H1 (cell line): Measurements from ENCODE around the gene SLC2A13. TPM values are rescaled to one million over a fixed set of nuclear protein-coding genes. Genes with fewer than 3 reads are reported as not detected.

Experiments
- CTCF ChIA-PET: fragments of 300-600 bp; sonication (Branson Sonifier 250); formaldehyde crosslinking; loops from one replicate; lab custom pipeline; 2021; ENCODE audit not compliant: partially characterized antibody; lab: Charles Lee
- POLR2A ChIA-PET: fragments of 300-600 bp; sonication (Branson Sonifier 250); formaldehyde crosslinking; loops from one replicate; lab custom pipeline; 2021; ENCODE audit warnings: inconsistent platforms; ENCODE audit not compliant: partially characterized antibody; lab: Charles Lee
- DNase-seq, 2 experiments: peaks; one replicate each; pipeline versions ENCODE4 v3.0.0 to v3.0.0-alpha.2; 2010 to 2022; ENCODE audit warnings: low spot score in 2 of 2, low read depth in 1 of 2, mixed read lengths in 1 of 2
- FAIRE-seq: peaks from 2 replicates; lab custom pipeline; 2011; peaks lifted over from hg19 to GRCh38; lab: Jason Lieb, UNC
- H2AFZ ChIP-seq: 2 replicates; pipeline ENCODE4 v1.8.1; 2012; ENCODE audit warnings: low read length, inconsistent platforms
- H2AK5ac ChIP-seq: 2 replicates; pipeline ENCODE4 v1.6.1; 2013; ENCODE audit warnings: low read depth, low read length
- H2BK120ac ChIP-seq: replicated peaks from 2 replicates; pipeline ENCODE3; 2013; ENCODE audit warnings: low read depth, low read length, inconsistent platforms
- H2BK12ac ChIP-seq: 2 replicates; pipeline ENCODE4 v1.6.1; 2013; ENCODE audit warnings: low read depth, low read length
- H2BK15ac ChIP-seq: 2 replicates; pipeline ENCODE4 v1.6.1; 2013; ENCODE audit warnings: low read length
- H2BK20ac ChIP-seq: 2 replicates; pipeline ENCODE4 v1.6.1; 2013; ENCODE audit warnings: low read length
- H2BK5ac ChIP-seq: 2 replicates; pipeline ENCODE4 v1.6.1; 2013; ENCODE audit warnings: low read depth, low read length
- H3K14ac ChIP-seq: 2 replicates; pipeline ENCODE4 v1.6.1; 2013; ENCODE audit warnings: inconsistent platforms; ENCODE audit not compliant: insufficient read length
- H3K18ac ChIP-seq: 2 replicates; pipeline ENCODE4 v1.6.1; 2013; ENCODE audit warnings: low read length; ENCODE audit errors: extremely low read depth
- H3K23ac ChIP-seq: 2 replicates; pipeline ENCODE4 v1.6.1; 2013; ENCODE audit warnings: inconsistent platforms; ENCODE audit not compliant: insufficient read length
- H3K23me2 ChIP-seq: 2 replicates; pipeline ENCODE4 v1.6.1; 2013; ENCODE audit warnings: low read depth, low read length
- H3K27ac ChIP-seq: 2 replicates; pipeline ENCODE4 v1.6.1; 2011; ENCODE audit warnings: low read depth, low read length, inconsistent platforms
- H3K27me3 ChIP-seq, 4 experiments: replicated peaks in 1 of 4; 1 replicate in 1 of 4; 2 replicates in 3 of 4; pipeline versions ENCODE4 v1.6.1 to v1.8.1; 2011 to 2013; ENCODE audit warnings: low read length in 3 of 4, mild to moderate bottlenecking in 3 of 4, inconsistent platforms in 2 of 4, mixed read lengths in 2 of 4, moderate library complexity in 1 of 4; ENCODE audit not compliant: control insufficient read depth in 3 of 4, insufficient read depth in 3 of 4; ENCODE audit errors: extremely low read depth in 1 of 4
- H3K36me3 ChIP-seq, 4 experiments: 2 replicates each; pipeline versions ENCODE4 v1.6.1 to v1.8.1; 2011 to 2013; ENCODE audit warnings: mild to moderate bottlenecking in 4 of 4, low read length in 3 of 4, moderate library complexity in 2 of 4, control low read depth in 1 of 4, inconsistent platforms in 1 of 4; ENCODE audit not compliant: insufficient read depth in 4 of 4, control insufficient read depth in 2 of 4
- H3K4ac ChIP-seq: replicated peaks from 2 replicates; pipeline ENCODE3; 2013; ENCODE audit warnings: low read length, low read depth, mixed read lengths, inconsistent platforms; ENCODE audit not compliant: insufficient read length
- H3K4me1 ChIP-seq, 4 experiments: replicated peaks in 1 of 4; 1 replicate in 1 of 4; 2 replicates in 3 of 4; pipeline versions ENCODE4 v1.6.1 to v1.8.1; 2011 to 2013; ENCODE audit warnings: low read length in 3 of 4, inconsistent platforms in 2 of 4, mixed read lengths in 1 of 4; ENCODE audit not compliant: insufficient read depth in 4 of 4, control insufficient read depth in 3 of 4
- H3K4me2 ChIP-seq, 2 experiments: 2 replicates each; pipeline versions ENCODE4 v1.6.1 to v1.8.1; 2011 to 2013; ENCODE audit warnings: low read depth in 2 of 2, low read length in 2 of 2, control low read depth in 1 of 2, inconsistent platforms in 1 of 2, mild to moderate bottlenecking in 1 of 2; ENCODE audit not compliant: insufficient read depth in 1 of 2
- H3K4me3 ChIP-seq, 4 experiments: fragments of 200-600, 300-600 bp in 1 of 4; sonication (generic), shearing (Covaris generic), sonication (Bioruptor Twin) in 1 of 4; 2 replicates each; pipeline versions ENCODE4 v1.5.1 to v1.8.1; 2011 to 2016; ENCODE audit warnings: low read length in 4 of 4, low read depth in 3 of 4, control low read depth in 2 of 4, inconsistent platforms in 2 of 4, mild to moderate bottlenecking in 2 of 4, mixed read lengths in 1 of 4, moderate library complexity in 1 of 4; ENCODE audit not compliant: insufficient read depth in 2 of 4; ENCODE audit errors: extremely low read depth in 1 of 4
- H3K56ac ChIP-seq: replicated peaks from 2 replicates; pipeline ENCODE3; 2013; ENCODE audit warnings: low read depth, mild to moderate bottlenecking, mixed read lengths, low read length, inconsistent platforms; ENCODE audit not compliant: insufficient read length
- H3K79me1 ChIP-seq: 2 replicates; pipeline ENCODE4 v1.6.1; 2013; ENCODE audit warnings: low read depth, low read length, control low read depth
- H3K79me2 ChIP-seq, 2 experiments: 2 replicates each; pipeline versions ENCODE4 v1.6.1 to v1.8.1; 2012 to 2013; ENCODE audit warnings: low read length in 2 of 2, mild to moderate bottlenecking in 2 of 2, inconsistent platforms in 1 of 2; ENCODE audit not compliant: insufficient read depth in 2 of 2, control insufficient read depth in 1 of 2
- H3K9ac ChIP-seq, 4 experiments: replicated peaks in 1 of 4; 1 replicate in 1 of 4; 2 replicates in 3 of 4; pipeline versions ENCODE4 v1.6.1 to v1.8.1; 2011 to 2013; ENCODE audit warnings: low read depth in 3 of 4, low read length in 3 of 4, control low read depth in 2 of 4, mild to moderate bottlenecking in 2 of 4, moderate library complexity in 2 of 4, inconsistent platforms in 1 of 4; ENCODE audit errors: extremely low read depth in 1 of 4
- H3K9me3 ChIP-seq, 2 experiments: 2 replicates each; pipeline versions ENCODE4 v1.6.1 to v1.8.1; 2012 to 2013; ENCODE audit warnings: mild to moderate bottlenecking in 2 of 2, moderate library complexity in 2 of 2, control low read depth in 1 of 2, inconsistent platforms in 1 of 2, low read depth in 1 of 2, low read length in 1 of 2, mixed read lengths in 1 of 2; ENCODE audit not compliant: insufficient read depth in 2 of 2
- H4K20me1 ChIP-seq, 2 experiments: replicated peaks in 1 of 2; 2 replicates each; pipeline versions ENCODE3 to v1.8.1; 2011 to 2013; ENCODE audit warnings: inconsistent platforms in 2 of 2, low read length in 2 of 2, mild to moderate bottlenecking in 1 of 2; ENCODE audit not compliant: insufficient read depth in 2 of 2, control insufficient read depth in 1 of 2
- H4K5ac ChIP-seq: 2 replicates; pipeline ENCODE4 v1.6.1; 2013; ENCODE audit warnings: low read length, low read depth, mixed read lengths, inconsistent platforms; ENCODE audit not compliant: insufficient read length
- H4K8ac ChIP-seq: 2 replicates; pipeline ENCODE4 v1.8.0; 2013; ENCODE audit warnings: mild to moderate bottlenecking, moderate library complexity, low read length, inconsistent platforms; ENCODE audit not compliant: insufficient read depth; ENCODE audit errors: extremely low read depth
- H4K91ac ChIP-seq: replicated peaks from 2 replicates; pipeline ENCODE3; 2013; ENCODE audit warnings: low read length, mixed read lengths, inconsistent platforms; ENCODE audit not compliant: insufficient read length
- BRCA1 ChIP-seq: IDR thresholded peaks from 2 replicates; pipeline ENCODE4 v1.6.1; 2012; ENCODE audit warnings: low read depth, low read length, improper control_type of control experiment
- CEBPB ChIP-seq: IDR thresholded peaks from 2 replicates; pipeline ENCODE4 v1.6.1; 2012; ENCODE audit warnings: low read depth, low read length
- CHD2 ChIP-seq: IDR thresholded peaks from 2 replicates; pipeline ENCODE4 v1.6.1; 2012; ENCODE audit warnings: low read length, improper control_type of control experiment
- CTBP2 ChIP-seq: IDR thresholded peaks from 2 replicates; pipeline ENCODE4 v1.7.0; 2011; ENCODE audit warnings: borderline replicate concordance, mild to moderate bottlenecking, moderate library complexity, mixed read lengths, low read length; ENCODE audit not compliant: insufficient read depth, insufficient read length
- EZH2 ChIP-seq: fragments of 200-600 bp; sonication (generic); IDR thresholded peaks from 2 replicates; pipeline ENCODE4 v1.7.1; 2012; ENCODE audit warnings: low read depth, mild to moderate bottlenecking, moderate library complexity, low read length, inconsistent platforms; ENCODE audit not compliant: severe bottlenecking
- JUN ChIP-seq: IDR thresholded peaks from 2 replicates; pipeline ENCODE4 v1.6.1; 2011; ENCODE audit warnings: low read depth, mild to moderate bottlenecking, improper control_type of control experiment, low read length
- JUND ChIP-seq: IDR thresholded peaks from 2 replicates; pipeline ENCODE4 v1.6.1; 2011; ENCODE audit warnings: mild to moderate bottlenecking, improper control_type of control experiment, low read length
- KDM1A ChIP-seq: fragments of 200-600, 300-600 bp; sonication (generic); IDR thresholded peaks from 2 replicates; pipeline ENCODE4 v1.7.1; 2016; ENCODE audit warnings: mild to moderate bottlenecking, low read length, borderline replicate concordance
- MAFK ChIP-seq: IDR thresholded peaks from 2 replicates; pipeline ENCODE4 v1.6.1; 2012; ENCODE audit warnings: low read depth, mild to moderate bottlenecking, improper control_type of control experiment, low read length
- POLR2AphosphoS5 ChIP-seq: IDR thresholded peaks from 2 replicates; pipeline ENCODE4 v1.6.1; 2011; ENCODE audit warnings: low read depth, low read length
- RFX5 ChIP-seq: IDR thresholded peaks from 2 replicates; pipeline ENCODE4 v1.6.1; 2011; ENCODE audit warnings: low read depth, low read length, improper control_type of control experiment, borderline replicate concordance
- SIRT6 ChIP-seq: IDR thresholded peaks from one replicate; pipeline ENCODE4 v1.7.1; 2012; ENCODE audit warnings: low read length, inconsistent platforms
- TAF1 ChIP-seq: IDR thresholded peaks from 2 replicates; pipeline ENCODE4 v1.6.1; 2011; ENCODE audit warnings: mild to moderate bottlenecking, low read depth, low read length
- TBP ChIP-seq: IDR thresholded peaks from 2 replicates; pipeline ENCODE4 v1.6.1; 2011; ENCODE audit warnings: low read depth, low read length, improper control_type of control experiment
- TCF12 ChIP-seq: IDR thresholded peaks from 2 replicates; pipeline ENCODE4 v1.6.1; 2011; ENCODE audit warnings: low read depth, mild to moderate bottlenecking, low read length
- TEAD4 ChIP-seq: IDR thresholded peaks from 2 replicates; pipeline ENCODE4 v1.6.1; 2012; ENCODE audit warnings: low read depth, low read length, inconsistent platforms, mixed read lengths
- WGBS, 2 experiments: shearing (Covaris generic) in 1 of 2; methylation state at CpG; one replicate each; pipeline versions ENCODE4 v1.1.6 to v1.1.7; 2013 to 2015; ENCODE audit warnings: low lambda C conversion rate in 2 of 2, mixed read lengths in 2 of 2, inconsistent platforms in 1 of 2, low coverage in 1 of 2, missing lambda C conversion rate in 1 of 2; ENCODE audit not compliant: insufficient replicate concordance in 2 of 2, insufficient coverage in 1 of 2, insufficient read length in 1 of 2; ENCODE audit errors: extremely low coverage in 1 of 2, missing lambda C conversion rate in 1 of 2; 5-methylcytosine and 5-hydroxymethylcytosine counted together
- polyA plus RNA-seq, 7 experiments: library from polyadenylated mRNA; depleted of rRNA in 3 of 7; stranded (reverse) in 5 of 7; unstranded in 2 of 7; fragments of >200 nt in 5 of 7; fragments of 200-250 nt in 2 of 7; gene quantifications; 1 replicate in 5 of 7; 2 replicates in 1 of 7; 4 replicates in 1 of 7; pipeline versions ENCODE4 v1.2.1 to v1.2.3, GENCODE V29; 2011 to 2013; ENCODE audit warnings: missing spikeins in 2 of 7, mixed read lengths in 2 of 7
- total RNA-seq: library from RNA; stranded (reverse); fragmentation: NEBNext Ultra II Directional; extraction: Animal tissue kit (Norgen Biotek cat#: 25700); gene quantifications from 2 replicates; pipeline ENCODE4 v1.2.1, GENCODE V29; 2021

The SLC2A13 gene
- total and polyA plus RNA-seq, 2 of the 8 experiments (the other 6 are each of a cell fraction or from before 2014, with no cell fraction given), result 2.8 to 9.6 TPM

- CTCF ChIA-PET, result interaction anchor here (0.5 kb wide), 2 partner anchors 36 to 1394 kb away, joined by 3 read pairs; no protein-coding TSS in a partner anchor
- no peak overlapping the region for H3K18ac ChIP-seq
- TF ChIP-seq CHD2 (no peak), TCF12 (no peak), BRCA1 (no peak), KDM1A (no peak), MAFK (no peak), JUN (no peak), JUND (no peak), TAF1 (no peak), EZH2 (no peak), CEBPB (no peak), TEAD4 (no peak), RFX5 (no peak), TBP (no peak), CTBP2 (no peak), POLR2AphosphoS5 (no peak), SIRT6 (no peak)
Observed at GRCh38 chr12:39795481-39795880, 310.4 kb downstream of the SLC2A13 start.

More at GRCh38 chr12:39795481-39795880, 310.4 kb downstream of the SLC2A13 start:
- Histone ChIP-seq H3K9me3 (no peaks in the 10 kb centered on the region), H4K20me1 (no peaks in the 10 kb centered on the region), H2AK5ac (no peak overlapping the region), H3K27ac (no peak overlapping the region), H3K9ac (no peak overlapping the region), H3K79me2 (no peaks in the 10 kb centered on the region), H2AFZ (no peak overlapping the region), H2BK120ac (no peak overlapping the region), H3K27me3 (no peaks in the 10 kb centered on the region), H2BK20ac (no peak overlapping the region), H3K4ac (no peak overlapping the region), H3K4me3 (no peak overlapping the region), H2BK5ac (no peak overlapping the region), H2BK15ac (no peak overlapping the region), H3K23ac (no peak overlapping the region), H2BK12ac (no peak overlapping the region), H3K23me2 (no peaks in the 10 kb centered on the region), H4K8ac (no peak overlapping the region), H3K56ac (no peak overlapping the region), H3K4me1 (no peaks in the 10 kb centered on the region), H3K79me1 (no peaks in the 10 kb centered on the region), H3K36me3 (no peaks in the 10 kb centered on the region), H3K14ac (no peak overlapping the region), H4K5ac (no peak overlapping the region), H4K91ac (no peak overlapping the region), H3K4me2 (no peak overlapping the region)
- POLR2A ChIA-PET, result no interaction called here
- 97% methylated on average over 2 of the region's 2 CpGs; no CpG with 5 or more reads in 1 of the 2 experiments for WGBS, 2 experiments
- FAIRE-seq (no peak), DNase-seq (no peak)
